Activated T-cell treated with anti-CD3 and anti-CD28 coated beads, Interleukin-2, amount 50 U/mL, for 1 hour (primary cell): Measurements from ENCODE around the gene CDH15.
"Not testable (repeated sequence)": the region's sequence is repeated elsewhere in the genome, so short reads cannot be mapped to it uniquely, and the experiment has no call there.

Source experiments
- DNase-seq: peaks from one replicate; pipeline ENCODE4 v3.0.0-alpha.2; 2020

CDH15 gene

DNA sequence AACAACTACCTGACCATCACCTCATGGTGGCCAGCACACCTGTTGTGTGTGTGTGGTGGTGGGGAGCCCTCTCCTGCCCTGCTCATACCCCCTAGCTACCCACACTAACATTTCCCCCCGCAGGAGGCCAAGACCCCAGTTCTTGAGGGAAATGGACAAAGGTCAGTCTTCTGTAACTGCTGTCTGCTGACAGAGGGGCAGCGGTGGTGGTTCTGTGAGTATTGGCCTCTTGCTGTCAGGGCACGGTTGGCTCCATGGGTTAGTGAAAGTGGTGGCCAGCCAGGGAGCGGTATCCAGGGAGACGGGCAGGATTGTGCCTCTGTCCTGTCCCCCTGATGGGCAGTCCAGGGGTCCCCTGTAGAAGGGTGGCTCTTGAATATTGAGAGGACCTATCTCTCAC, 72.1 kb downstream of the CDH15 start:
- no peak for DNase-seq

DNA sequence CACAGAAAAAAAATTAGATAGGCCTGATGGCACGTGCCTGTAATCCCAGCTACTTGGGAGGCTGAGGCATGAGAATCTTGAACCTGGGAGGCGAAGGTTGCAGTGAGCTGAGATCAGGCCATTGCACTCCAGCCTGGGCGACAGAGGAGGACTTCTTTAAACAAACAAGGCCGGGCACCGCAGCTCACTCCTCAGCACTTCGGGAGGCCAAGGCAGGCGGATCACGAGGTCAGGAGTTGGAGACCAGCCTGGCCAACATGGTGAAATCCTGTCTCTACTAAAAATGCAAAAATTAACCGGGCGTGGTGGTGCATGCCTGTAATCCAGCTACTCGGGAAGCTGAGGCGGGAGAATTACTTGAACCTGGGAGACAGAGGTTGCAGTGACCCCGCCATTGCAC, 72.7 kb downstream of the CDH15 start:
- DNase-seq = not testable (repeated sequence)

DNA sequence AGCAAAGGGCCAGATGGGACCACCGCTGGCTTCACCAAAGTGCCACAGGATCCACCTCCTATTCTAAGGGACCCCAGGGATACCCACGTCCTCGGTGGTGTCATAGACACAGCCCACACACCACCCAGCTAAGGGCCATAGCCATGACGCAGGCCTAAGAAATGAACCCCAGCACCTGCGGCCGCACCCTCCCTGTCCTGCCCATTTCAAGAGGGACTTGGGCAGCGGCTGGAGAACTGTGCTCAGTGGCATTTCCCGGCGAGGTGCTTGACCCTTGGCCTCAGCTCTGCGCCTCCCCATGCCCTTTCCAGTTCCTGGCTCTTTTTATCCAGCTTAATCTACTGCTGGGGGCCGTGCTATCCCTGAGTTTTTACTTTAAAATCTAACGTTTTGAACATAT, 73.2 kb downstream of the CDH15 start:
- DNase-seq = no peak
